GM18858 (cell line): Measurements from ENCODE around the gene GPR108.

ENCODE experiments used
- ATAC-seq: cut with Tn5 transposase; IDR thresholded peaks from one replicate; pipeline ENCODE4 v1.9.1; 2021; ENCODE audit not compliant: unreplicated experiment

The GPR108 gene

GRCh38 chr19:6682607-6683128, 54.7 kb downstream of the GPR108 start:
- no peak for ATAC-seq

GRCh38 chr19:6680141-6680540, 57.2 kb downstream of the GPR108 start:
- no peak for ATAC-seq
